ENCODE measurements around the gene ANLN.
A peak's percentile ranks its signal among the peaks of the same experiment; 100 is the strongest.
"Not testable (repeated sequence)": the region's sequence is repeated elsewhere in the genome, so short reads cannot be mapped to it uniquely, and the experiment has no call there.

The ANLN gene

GRCh38 chr7:36472141-36472729 lies 82.6 kb downstream of the ANLN start:
- no peak for DNase-seq

- peak; percentile 37 for DNase-seq
These were observed 84.0 kb downstream of the ANLN start for GRCh38 chr7:36473454-36474282.

- no peak for DNase-seq
These were observed 84.8 kb downstream of the ANLN start for GRCh38 chr7:36474283-36475010.

- DNase-seq, result no peak
These were observed 85.3 kb downstream of the ANLN start for GRCh38 chr7:36475011-36475342.

GRCh38 chr7:36475381-36475780 lies 85.7 kb downstream of the ANLN start:
- DNase-seq, result no peak

- DNase-seq, result no peak
These were observed 89.1 kb downstream of the ANLN start for GRCh38 chr7:36478745-36479144.

GRCh38 chr7:36483853-36484252 lies 94.2 kb downstream of the ANLN start:
- DNase-seq, result peak; percentile 70

GRCh38 chr7:36484265-36484664 lies 94.6 kb downstream of the ANLN start:
- DNase-seq, result no peak

- DNase-seq, result peak; percentile 4
These were observed 96.7 kb downstream of the ANLN start for GRCh38 chr7:36486336-36486735.

GRCh38 chr7:36487756-36488336 lies 98.2 kb downstream of the ANLN start:
- peak; percentile 58 for DNase-seq

- not testable (repeated sequence) for DNase-seq
These were observed 99.0 kb downstream of the ANLN start for GRCh38 chr7:36488672-36489071.

GRCh38 chr7:36490419-36490830 lies 100.8 kb downstream of the ANLN start:
- DNase-seq, result no peak

GRCh38 chr7:36491317-36491716 lies 101.7 kb downstream of the ANLN start:
- no peak for DNase-seq

GRCh38 chr7:36496576-36496975 lies 106.9 kb downstream of the ANLN start:
- DNase-seq, result no peak

- not testable (repeated sequence) for DNase-seq
These were observed 107.5 kb downstream of the ANLN start for GRCh38 chr7:36497176-36497575.

- no peak for DNase-seq
These were observed 108.1 kb downstream of the ANLN start for GRCh38 chr7:36497775-36498174.
